IMR-90 (cell line): ENCODE results near the gene CATSPERZ. TPM values are rescaled to one million over a fixed set of nuclear protein-coding genes. Genes with fewer than 3 reads are reported as not detected.

ENCODE experiments used
- ATAC-seq: fragments of 200-7000 bp; cut with Tn5 transposase; 2 replicates; pipeline ENCODE4 v1.9.1; 2020; ENCODE audit warnings: low read depth, mild to moderate bottlenecking, moderate library complexity
- BruUV-seq: library from RNA; stranded (reverse); fragments of 400-500 nt; replicated peaks from 2 replicates; lab custom pipeline; 2021; lab: Mats Ljungman, UMichigan
- CTCF ChIA-PET: fragments of 300-600 bp; formaldehyde crosslinking; extraction: SDS; loops from one replicate; lab custom pipeline; 2021; ENCODE audit warnings: antibody characterized with exemption; lab: Yijun Ruan, JAX
- POLR2A ChIA-PET: fragments of 300-600 bp; sonication (Branson Sonifier 250); formaldehyde crosslinking; loops from one replicate; lab custom pipeline; 2022; ENCODE audit warnings: antibody characterized with exemption; ENCODE audit not compliant: unreplicated experiment; lab: Charles Lee
- DNase-seq: peaks from one replicate; pipeline ENCODE4 v3.0.0; 2013
- H2AFZ ChIP-seq: replicated peaks from 2 replicates; pipeline ENCODE3; 2013; ENCODE audit warnings: low read length, mild to moderate bottlenecking; ENCODE audit not compliant: poor library complexity
- H2AK5ac ChIP-seq: 2 replicates; pipeline ENCODE4 v1.6.1; 2013; ENCODE audit warnings: low read depth, low read length, inconsistent platforms
- H2AK9ac ChIP-seq: replicated peaks from 2 replicates; pipeline ENCODE3; 2013; ENCODE audit warnings: mild to moderate bottlenecking, low read depth, low read length, moderate library complexity; ENCODE audit not compliant: poor library complexity
- H2BK120ac ChIP-seq: 2 replicates; pipeline ENCODE4 v1.6.1; 2013; ENCODE audit warnings: low read depth, low read length, inconsistent platforms
- H2BK15ac ChIP-seq: 3 replicates; pipeline ENCODE4 v1.6.1; 2013; ENCODE audit warnings: low read depth, low read length, inconsistent platforms
- H2BK20ac ChIP-seq: 2 replicates; pipeline ENCODE4 v1.6.1; 2013; ENCODE audit warnings: low read depth, mild to moderate bottlenecking, inconsistent platforms, low read length, moderate library complexity
- H2BK5ac ChIP-seq: 2 replicates; pipeline ENCODE4 v1.6.1; 2013; ENCODE audit warnings: mild to moderate bottlenecking, low read depth, low read length, inconsistent platforms; ENCODE audit not compliant: poor library complexity, severe bottlenecking
- H3K14ac ChIP-seq: replicated peaks from 2 replicates; pipeline ENCODE4 v1.6.1; 2013; ENCODE audit warnings: low read depth, low read length, inconsistent platforms
- H3K18ac ChIP-seq: 2 replicates; pipeline ENCODE4 v1.6.1; 2013; ENCODE audit warnings: low read depth, low read length, control low read depth
- H3K23ac ChIP-seq: 2 replicates; pipeline ENCODE4 v1.6.1; 2013; ENCODE audit warnings: low read depth, low read length, inconsistent platforms
- H3K27ac ChIP-seq: 2 replicates; pipeline ENCODE4 v1.5.1; 2013; ENCODE audit warnings: mild to moderate bottlenecking, control low read depth, low read length; ENCODE audit not compliant: insufficient read depth
- H3K27me3 ChIP-seq: 2 replicates; pipeline ENCODE4 v1.6.1; 2013; ENCODE audit warnings: low read length; ENCODE audit not compliant: control insufficient read depth, insufficient read depth
- H3K36me3 ChIP-seq: 2 replicates; pipeline ENCODE4 v1.6.1; 2013; ENCODE audit warnings: low read length, mixed read lengths; ENCODE audit not compliant: control insufficient read depth, insufficient read depth
- H3K4ac ChIP-seq: 2 replicates; pipeline ENCODE4 v1.6.1; 2013; ENCODE audit warnings: low read depth, low read length, inconsistent platforms
- H3K4me1 ChIP-seq: 2 replicates; pipeline ENCODE4 v1.6.1; 2013; ENCODE audit warnings: low read length, mixed read lengths; ENCODE audit not compliant: control insufficient read depth, insufficient read depth
- H3K4me2 ChIP-seq: 2 replicates; pipeline ENCODE4 v1.6.1; 2013; ENCODE audit warnings: low read depth, mild to moderate bottlenecking, control low read depth, low read length, moderate library complexity
- H3K4me3 ChIP-seq: 2 replicates; pipeline ENCODE4 v1.5.1; 2013; ENCODE audit warnings: low read depth, mild to moderate bottlenecking, control low read depth, low read length, moderate library complexity; ENCODE audit not compliant: insufficient read depth
- H3K56ac ChIP-seq: 2 replicates; pipeline ENCODE4 v1.6.1; 2013; ENCODE audit warnings: low read length, inconsistent platforms; ENCODE audit not compliant: insufficient read depth; ENCODE audit errors: extremely low read depth
- H3K79me1 ChIP-seq, 2 experiments: 2 replicates each; pipeline ENCODE4 v1.6.1; 2013; ENCODE audit warnings: low read length in 2 of 2, inconsistent platforms in 1 of 2, low read depth in 1 of 2
- H3K9ac ChIP-seq: 2 replicates; pipeline ENCODE4 v1.6.1; 2013; ENCODE audit warnings: low read depth, low read length, control low read depth
- H3K9me1 ChIP-seq: 2 replicates; pipeline ENCODE4 v1.6.1; 2013; ENCODE audit warnings: low read length, inconsistent platforms; ENCODE audit not compliant: insufficient read depth
- H3K9me3 ChIP-seq: 2 replicates; pipeline ENCODE4 v1.6.1; 2013; ENCODE audit warnings: low read length; ENCODE audit not compliant: control insufficient read depth, insufficient read depth
- H4K20me1 ChIP-seq: 2 replicates; pipeline ENCODE4 v1.6.1; 2013; ENCODE audit warnings: low read length, inconsistent platforms; ENCODE audit not compliant: insufficient read depth
- H4K5ac ChIP-seq: 2 replicates; pipeline ENCODE4 v1.6.1; 2013; ENCODE audit warnings: mild to moderate bottlenecking, low read depth, low read length, control low read depth
- H4K8ac ChIP-seq, 2 experiments: 2 replicates each; pipeline ENCODE4 v1.6.1; 2013; ENCODE audit warnings: low read depth in 2 of 2, low read length in 2 of 2, control low read depth in 1 of 2, inconsistent platforms in 1 of 2
- H4K91ac ChIP-seq: 2 replicates; pipeline ENCODE4 v1.6.1; 2013; ENCODE audit warnings: low read depth, low read length, inconsistent platforms; ENCODE audit not compliant: insufficient read depth
- BHLHE40 ChIP-seq: fragments of 150-350 bp; IDR thresholded peaks from 2 replicates; pipeline ENCODE4 v1.6.1; 2016; ENCODE audit warnings: mild to moderate bottlenecking, low read depth, low read length
- CHD1 ChIP-seq: IDR thresholded peaks from 2 replicates; pipeline ENCODE4 v1.6.1; 2012; ENCODE audit warnings: low read depth, low read length, improper control_type of control experiment
- CTCF ChIP-seq: conservative IDR thresholded peaks from 2 replicates; pipeline ENCODE4 v1.5.1; 2012; ENCODE audit warnings: mild to moderate bottlenecking, low read depth, low read length, improper control_type of control experiment
- FOS ChIP-seq: fragments of 150-350 bp; IDR thresholded peaks from 2 replicates; pipeline ENCODE4 v1.6.1; 2016; ENCODE audit warnings: low read depth, low read length
- MAFK ChIP-seq: IDR thresholded peaks from 2 replicates; pipeline ENCODE4 v1.6.1; 2012; ENCODE audit warnings: low read depth, low read length, improper control_type of control experiment
- MAZ ChIP-seq: IDR thresholded peaks from 2 replicates; pipeline ENCODE4 v1.6.1; 2012; ENCODE audit warnings: low read depth, mild to moderate bottlenecking, low read length, improper control_type of control experiment, moderate library complexity, borderline replicate concordance
- MXI1 ChIP-seq: IDR thresholded peaks from 2 replicates; pipeline ENCODE4 v1.6.1; 2012; ENCODE audit warnings: low read depth, mild to moderate bottlenecking, low read length, moderate library complexity, borderline replicate concordance
- NFE2L2 ChIP-seq: fragments of 150-350 bp; IDR thresholded peaks from 2 replicates; pipeline ENCODE4 v1.6.1; 2016; ENCODE audit warnings: low read depth, mild to moderate bottlenecking, low read length
- RAD21 ChIP-seq: IDR thresholded peaks from 2 replicates; pipeline ENCODE4 v1.6.1; 2012; ENCODE audit warnings: low read length, improper control_type of control experiment
- RCOR1 ChIP-seq: IDR thresholded peaks from 2 replicates; pipeline ENCODE4 v1.6.1; 2012; ENCODE audit warnings: mild to moderate bottlenecking, low read length, improper control_type of control experiment; ENCODE audit not compliant: insufficient replicate concordance
- RFX5 ChIP-seq: IDR thresholded peaks from 2 replicates; pipeline ENCODE4 v1.8.0; 2012; ENCODE audit warnings: low read depth, mild to moderate bottlenecking, low read length, moderate library complexity
- WGBS, 2 experiments: methylation state at CpG; one replicate each; pipeline versions ENCODE4 v1.1.5 to v1.1.7; 2013; ENCODE audit warnings: missing lambda C conversion rate in 2 of 2; ENCODE audit not compliant: insufficient read length in 1 of 2; ENCODE audit errors: extremely low coverage in 2 of 2; 5-methylcytosine and 5-hydroxymethylcytosine counted together
- dilution Hi-C: fragments of 300-500 bp; cut with HindIII; formaldehyde crosslinking; loops from one replicate; pipeline ENCODE4 v1.14.3; 2018; ENCODE audit warnings: low sequenced_read_pairs; ENCODE audit not compliant: unreplicated experiment
- in situ Hi-C: fragments of 300-500 bp; cut with MboI; formaldehyde crosslinking; loops from 3 replicates; pipeline ENCODE4 v1.14.3; 2019; ENCODE audit warnings: low sequenced_read_pairs, inconsistent platforms, mixed read lengths
- intact Hi-C: fragments of 100-400 bp; cut with micrococcal nuclease; formaldehyde crosslinking; loops from 2 replicates; pipeline ENCODE4 v1.10.0; 2022
- polyA plus RNA-seq, 3 experiments: library from polyadenylated mRNA; depleted of rRNA; stranded (reverse); fragments of >200 nt; gene quantifications; 2 replicates each; pipeline ENCODE4 v1.2.3, GENCODE V29; 2012; ENCODE audit warnings: low replicate concordance in 1 of 3
- total RNA-seq: library from RNA; depleted of rRNA; stranded (reverse); fragments of >200 nt; gene quantifications from 2 replicates; pipeline ENCODE4 v1.2.3, GENCODE V29; 2012

The CATSPERZ gene
- total and polyA plus RNA-seq, 2 of the 4 experiments (the other 2 are of a cell fraction) = not detected

GRCh38 chr11:64275031-64275800, 24.9 kb upstream of the CATSPERZ start (continued):
- no peak for TF ChIP-seq RAD21
- TF ChIP-seq BHLHE40 = no peak
- TF ChIP-seq FOS = no peak
- no peak for TF ChIP-seq RFX5
- TF ChIP-seq RCOR1 = no peak
- TF ChIP-seq MAZ = no peak
- TF ChIP-seq NFE2L2 = no peak

GRCh38 chr11:64275841-64276240, 24.3 kb upstream of the CATSPERZ start:
- Histone ChIP-seq H3K9ac (no peak overlapping the region), H2BK20ac (no peak overlapping the region), H3K4me3 (no peak overlapping the region), H2AFZ (no peak overlapping the region), H2BK15ac (no peak overlapping the region), H3K79me1 (peaks cover 9 to 19% of the 10 kb centered on the region in 2 experiments), H3K18ac (no peak overlapping the region), H3K9me1 (peaks cover 5% of the 10 kb centered on the region; the same call in 1 of the 2 replicates), H4K20me1 (no peaks in the 10 kb centered on the region), H2AK9ac (no peak overlapping the region), H3K4ac (no peak overlapping the region), H3K9me3 (no peaks in the 10 kb centered on the region), H3K14ac (no peak overlapping the region), H4K8ac (no peak overlapping the region), H4K5ac (no peak overlapping the region), H3K4me1 (peaks cover 4% of the 10 kb centered on the region), H3K56ac (no peak overlapping the region), H3K23ac (no peak overlapping the region), H3K27me3 (no peaks in the 10 kb centered on the region), H2BK120ac (no peak overlapping the region), H3K4me2 (no peak overlapping the region), H3K27ac (no peak overlapping the region), H2AK5ac (no peak overlapping the region), H3K36me3 (peaks cover 30% of the 10 kb centered on the region), H2BK5ac (no peak overlapping the region), H4K91ac (no peak overlapping the region)
- no TSS peak for BruUV-seq
- ChIA-PET POLR2A (no interaction called here), CTCF (interaction anchor here (1.0 to 1.3 kb wide), 2 partner anchors 71 to 79 kb away, joined by 3 to 4 read pairs; no protein-coding TSS in a partner anchor)
- dilution Hi-C loops = no loop called here
- in situ Hi-C loops = no loop called here
- intact Hi-C loops = no loop called here
- DNase-seq = no peak
- no peak for ATAC-seq
- no peak for TF ChIP-seq CHD1
- TF ChIP-seq CTCF = no peak
- no peak for TF ChIP-seq FOS
- TF ChIP-seq MAZ = no peak
- TF ChIP-seq RCOR1 = no peak
- TF ChIP-seq MXI1 = no peak
- no peak for TF ChIP-seq MAFK
- no CpG with 5 or more reads among the region's 2 CpGs for WGBS, 2 experiments
